Activated effector memory CD4-positive, alpha-beta T cell treated with Interleukin-2 at 50 U/mL for 16 hours (primary cell): ENCODE data around the gene OSTN.
"Not testable (repeated sequence)": the region's sequence is repeated elsewhere in the genome, so short reads cannot be mapped to it uniquely, and the experiment has no call there.

Experiments
- DNase-seq: peaks from one replicate; pipeline ENCODE4 v3.0.0-alpha.2; 2020

The OSTN gene

DNA sequence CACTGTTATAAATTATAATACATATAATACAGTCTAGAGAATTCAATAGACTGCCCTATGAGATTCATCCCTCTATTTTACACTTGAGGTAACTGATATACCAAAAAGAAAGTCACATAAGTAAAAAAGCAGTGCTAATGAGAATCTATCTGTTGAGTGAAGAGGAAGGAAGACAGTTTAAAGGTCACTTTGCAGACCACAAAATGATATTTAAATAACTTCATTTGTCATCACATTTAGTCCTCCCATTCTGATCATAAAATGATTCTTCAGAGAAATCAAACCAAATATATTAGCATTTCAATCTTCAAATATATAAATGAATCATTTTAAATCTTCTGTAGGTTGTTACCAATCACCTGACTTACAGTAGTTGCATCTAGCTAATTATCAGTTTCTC is 69.7 kb downstream of the OSTN start:
- DNase-seq = no peak

DNA sequence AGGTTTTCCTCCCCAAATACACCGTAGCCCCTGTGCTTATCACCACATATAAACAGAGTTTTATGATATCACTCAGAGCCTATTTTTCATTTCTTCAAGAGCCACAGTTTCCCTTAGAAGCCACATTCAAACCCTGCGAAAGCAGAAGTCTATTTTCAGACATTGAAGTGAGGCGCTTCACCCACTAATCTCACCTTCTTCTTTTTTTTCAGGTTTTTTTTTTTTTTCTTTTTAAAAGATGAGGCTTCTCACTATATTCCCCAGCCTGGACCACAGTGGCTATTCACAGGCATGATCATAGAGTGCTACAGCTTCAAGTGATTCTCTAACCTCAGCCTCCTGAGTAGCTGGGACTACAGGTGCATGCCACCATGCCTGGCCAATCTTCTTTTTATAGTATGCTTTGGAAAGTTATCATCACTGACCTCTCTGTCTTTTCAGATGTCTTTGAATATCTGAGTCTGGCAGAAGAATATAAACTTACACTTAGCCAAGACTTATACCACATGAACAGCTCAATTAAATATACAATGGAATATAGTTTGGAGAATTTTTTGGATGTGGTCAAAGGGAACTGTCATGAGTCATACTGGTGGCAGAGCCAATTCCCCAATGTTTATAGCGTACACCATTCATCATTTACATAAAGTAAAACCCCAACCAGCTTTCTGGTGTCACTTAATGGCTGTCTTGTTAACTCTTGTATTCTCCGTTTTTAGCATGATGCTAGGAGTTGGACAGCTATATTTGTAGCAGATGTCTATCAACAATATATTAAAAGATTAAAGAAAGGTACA is 70.4 kb downstream of the OSTN start:
- no peak for DNase-seq

DNA sequence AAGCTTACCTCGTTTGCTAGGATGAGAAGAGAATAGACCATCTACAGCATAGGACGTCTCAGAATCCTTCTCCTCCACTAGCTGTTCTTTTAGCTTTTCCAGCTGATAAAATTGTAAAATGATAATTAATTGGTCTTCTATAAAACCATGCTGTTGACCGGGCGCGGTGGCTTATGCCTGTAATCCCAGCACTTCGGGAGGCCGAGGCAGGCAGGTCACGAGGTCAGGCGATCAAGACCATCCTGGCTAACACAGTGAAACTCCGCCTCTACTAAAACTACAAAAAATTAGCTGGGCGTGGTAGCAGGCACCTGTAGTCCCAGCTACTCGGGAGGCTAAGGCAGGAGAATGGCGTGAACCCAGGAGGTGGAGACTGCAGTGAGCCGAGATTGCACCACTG is 76.2 kb downstream of the OSTN start:
- not testable (repeated sequence) for DNase-seq

DNA sequence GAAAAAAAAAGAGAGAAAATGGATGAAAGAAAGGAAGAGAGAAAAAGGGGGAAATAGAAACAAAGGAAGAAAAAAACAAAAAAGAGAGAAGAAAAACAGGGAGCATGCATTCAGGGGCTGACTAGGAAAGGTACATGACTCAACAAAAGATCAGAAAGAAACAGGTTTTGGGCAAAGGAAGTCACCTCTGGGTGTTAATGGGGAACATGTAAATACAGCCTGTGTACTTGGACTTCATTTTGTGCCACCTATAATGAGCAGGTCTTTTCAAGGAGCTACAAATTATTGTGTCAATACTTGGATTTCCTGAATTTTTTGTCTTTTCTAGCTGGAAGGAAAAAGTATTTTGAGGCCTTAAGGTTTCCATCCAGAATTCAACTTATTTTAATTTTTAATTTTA is 76.7 kb downstream of the OSTN start:
- DNase-seq = no peak

DNA sequence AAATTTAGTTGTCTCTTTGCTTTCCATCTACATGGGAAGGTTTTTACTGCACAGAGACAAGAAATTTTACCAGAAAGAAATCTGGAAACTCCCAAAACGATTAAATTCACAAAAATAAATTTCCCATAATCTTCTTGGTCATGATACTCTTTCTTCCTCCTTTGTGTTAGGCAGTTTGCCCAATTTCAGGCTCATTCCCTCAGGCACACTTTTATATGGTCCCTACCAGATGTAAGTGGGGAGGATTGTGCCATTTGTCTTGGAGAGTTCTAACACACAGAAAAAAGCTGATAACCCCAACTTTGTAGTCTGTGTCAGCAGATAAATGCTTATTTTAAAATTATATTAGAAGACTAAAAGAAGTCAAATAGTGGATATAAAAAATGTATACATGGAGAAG is 81.1 kb downstream of the OSTN start:
- DNase-seq = no peak

DNA sequence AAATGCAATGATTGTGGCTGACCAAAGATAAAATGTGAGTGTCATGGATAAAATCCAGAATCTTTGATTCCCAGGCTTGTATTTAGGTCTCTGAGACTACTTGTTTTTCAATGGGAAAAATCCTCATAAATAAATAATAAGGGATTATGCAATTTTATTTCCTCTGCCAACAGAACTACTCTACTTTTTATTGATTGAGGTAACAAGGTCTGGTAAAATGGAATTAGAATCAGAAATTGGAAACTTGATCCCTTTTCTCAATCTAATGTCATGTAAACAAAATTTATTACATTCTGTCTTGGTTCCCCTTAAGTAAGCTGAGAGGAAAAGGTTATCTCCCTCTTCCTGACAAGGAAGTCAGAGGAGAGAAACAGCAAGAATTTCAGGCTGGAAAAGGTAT is 81.8 kb downstream of the OSTN start:
- no peak for DNase-seq

DNA sequence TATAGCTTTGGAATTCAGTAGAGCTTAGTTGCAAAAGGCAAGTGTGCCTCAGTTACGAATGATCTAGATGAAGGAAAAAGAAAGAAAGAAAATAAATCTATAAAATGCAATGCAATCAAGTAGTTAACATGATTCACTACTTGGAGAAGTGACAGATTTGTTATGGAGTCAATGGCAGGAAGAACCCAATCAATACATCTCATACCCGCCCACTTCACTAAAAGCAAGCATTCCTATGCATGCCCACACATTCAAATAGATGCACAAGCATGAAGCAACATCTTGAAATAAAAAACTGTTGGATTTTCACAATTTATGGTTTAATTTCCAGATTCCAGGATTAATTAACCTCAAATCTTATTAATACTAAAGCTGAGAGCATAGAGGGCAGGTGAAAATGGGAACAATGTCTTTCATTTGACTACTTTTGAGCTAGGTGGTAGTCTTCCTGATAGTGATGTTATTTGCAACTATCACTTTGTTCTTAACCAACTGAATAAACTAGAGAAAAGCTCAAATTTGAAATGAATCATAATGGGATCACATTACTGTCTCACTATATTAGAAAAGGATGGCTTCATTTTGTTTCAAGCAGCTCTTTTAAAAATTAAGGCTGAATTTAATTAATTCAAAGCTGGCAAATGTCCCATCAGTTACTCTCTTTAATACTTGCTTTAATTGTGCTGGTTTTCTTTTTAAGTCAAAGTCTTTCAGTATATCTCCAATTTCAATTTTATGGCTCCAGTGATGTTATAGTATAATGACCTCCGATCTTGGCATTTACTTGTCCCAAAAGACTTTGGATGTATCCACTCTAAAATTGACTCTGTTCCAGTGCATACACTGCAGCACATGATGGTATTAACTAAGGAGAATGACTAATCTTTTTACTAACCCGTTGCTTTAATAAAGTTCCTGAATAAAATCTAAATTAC is 83.5 kb downstream of the OSTN start:
- no peak for DNase-seq

DNA sequence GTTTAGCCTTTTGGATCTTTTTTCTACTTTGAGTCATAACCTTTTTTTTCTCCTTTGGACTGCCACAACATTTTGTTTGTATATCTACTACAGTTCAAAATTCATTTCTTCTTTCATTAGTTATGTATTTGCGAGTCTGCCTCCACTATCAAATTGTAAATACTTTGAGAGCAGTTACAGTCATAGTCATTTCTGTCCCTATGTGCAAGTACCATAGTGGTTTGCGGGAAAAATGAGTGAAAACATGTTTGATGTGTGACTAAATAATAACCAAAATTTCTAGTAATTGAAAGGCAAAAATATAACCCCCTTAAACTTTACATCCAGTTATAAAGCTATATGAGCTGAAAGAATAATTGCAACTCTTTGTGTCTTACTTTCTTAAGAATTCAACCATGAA is 84.4 kb downstream of the OSTN start:
- DNase-seq = no peak

DNA sequence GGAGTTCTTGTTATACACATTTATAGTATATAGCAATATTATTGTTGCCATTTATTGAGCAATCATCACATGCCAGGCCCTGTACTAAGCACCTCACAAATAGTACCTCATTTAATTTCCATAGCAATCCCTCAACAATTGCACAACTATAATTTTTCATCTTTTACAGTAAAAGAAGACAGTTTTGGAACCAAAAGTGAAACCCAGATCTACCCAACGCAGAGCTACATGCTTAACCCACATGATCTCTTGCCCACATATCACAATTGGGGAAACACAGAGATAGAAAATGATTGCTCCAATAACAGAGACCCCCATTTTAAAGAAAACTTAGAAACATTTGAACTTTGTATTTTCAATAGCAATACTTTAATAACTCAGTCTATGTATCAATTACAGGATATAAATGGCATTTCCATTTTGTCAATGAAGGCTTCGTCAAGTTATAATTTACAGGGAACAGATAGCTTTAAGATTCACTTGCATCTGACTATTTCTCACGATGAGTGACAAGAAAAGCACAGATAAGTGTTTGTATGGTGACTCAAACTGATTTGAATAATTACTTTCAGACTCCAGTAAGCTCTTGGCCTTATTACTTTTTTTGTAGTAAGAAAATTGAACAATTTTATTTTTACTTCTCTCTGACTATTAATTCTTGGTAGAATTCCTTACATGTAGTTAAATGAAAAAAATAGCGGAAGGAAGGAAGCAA is 91.4 kb downstream of the OSTN start:
- DNase-seq = no peak

DNA sequence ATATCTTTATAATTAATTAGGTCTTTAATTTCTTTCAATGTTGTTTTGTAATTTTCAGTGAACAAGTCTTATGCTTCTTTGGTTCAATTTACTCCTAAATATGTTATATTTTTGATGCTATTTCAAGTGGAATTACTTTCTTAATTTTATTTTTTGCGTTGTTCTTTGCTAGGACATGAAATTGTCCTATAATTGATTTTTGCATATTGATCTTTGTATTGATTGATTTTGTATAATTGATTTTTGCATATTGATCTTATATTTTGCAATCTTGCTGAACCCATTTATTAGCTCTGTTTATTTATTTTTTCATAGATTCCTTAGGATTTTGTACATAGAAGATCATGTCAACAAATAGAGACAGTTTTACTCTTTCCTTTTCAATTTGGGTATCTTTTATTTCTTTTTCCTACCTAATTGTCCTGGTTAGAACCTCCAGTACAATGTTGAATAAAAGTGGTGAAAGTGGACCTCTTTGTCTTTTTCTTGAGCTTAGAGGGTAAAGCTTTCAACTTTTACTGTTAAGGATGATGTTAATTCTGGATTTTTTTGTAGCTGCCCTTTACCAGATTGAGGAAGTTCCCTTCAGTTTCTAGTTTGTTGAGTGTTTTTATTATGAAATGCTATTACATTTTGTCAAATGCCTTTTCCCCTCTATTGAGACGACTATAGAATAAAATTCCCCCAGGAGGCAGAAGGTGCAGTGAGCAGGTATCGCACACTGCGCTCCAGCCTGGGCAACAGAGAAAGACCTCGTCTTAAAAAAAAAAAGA is 93.4 kb downstream of the OSTN start:
- DNase-seq = no peak

DNA sequence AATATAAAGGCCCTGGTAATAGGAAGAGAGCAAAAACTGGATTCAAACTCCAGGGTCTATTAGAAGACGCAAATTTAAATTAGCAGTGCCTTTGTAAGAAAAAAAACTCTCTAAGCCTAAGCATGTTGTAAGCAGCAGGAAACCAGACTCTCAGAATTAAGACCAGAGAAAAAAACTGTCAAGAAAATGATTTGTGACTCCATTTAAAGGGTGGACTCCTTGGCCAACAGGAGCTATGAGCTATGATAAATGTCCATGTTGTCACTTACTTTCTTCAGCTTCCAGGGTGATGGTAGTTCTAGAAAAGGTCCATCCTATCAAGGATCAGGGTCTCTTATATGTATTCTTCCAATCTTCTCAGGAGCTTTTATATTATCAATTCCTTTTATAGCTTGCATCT is 95.2 kb downstream of the OSTN start:
- DNase-seq = no peak

DNA sequence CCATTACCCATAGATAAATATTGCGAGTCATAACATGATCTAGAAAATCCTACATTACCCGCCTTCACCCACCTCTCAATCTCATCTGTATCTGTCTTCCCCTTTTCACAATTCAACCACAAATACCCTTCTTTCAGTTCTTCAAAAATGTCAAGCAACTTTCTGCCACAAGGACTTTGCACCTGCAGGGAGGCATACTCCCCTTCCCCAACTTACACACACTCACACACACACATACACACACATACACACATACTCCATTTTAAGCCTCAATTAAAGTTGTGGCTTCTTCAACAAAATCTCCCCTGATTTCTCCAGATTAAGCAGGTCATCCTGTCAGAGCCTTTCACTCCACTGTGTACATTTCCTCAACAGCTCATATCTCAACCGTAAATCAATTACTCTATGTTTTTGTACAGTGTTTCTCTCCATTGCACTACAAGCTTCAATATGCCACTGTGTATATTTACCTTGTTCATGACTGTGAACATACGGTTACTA is 97.0 kb downstream of the OSTN start:
- DNase-seq = no peak

DNA sequence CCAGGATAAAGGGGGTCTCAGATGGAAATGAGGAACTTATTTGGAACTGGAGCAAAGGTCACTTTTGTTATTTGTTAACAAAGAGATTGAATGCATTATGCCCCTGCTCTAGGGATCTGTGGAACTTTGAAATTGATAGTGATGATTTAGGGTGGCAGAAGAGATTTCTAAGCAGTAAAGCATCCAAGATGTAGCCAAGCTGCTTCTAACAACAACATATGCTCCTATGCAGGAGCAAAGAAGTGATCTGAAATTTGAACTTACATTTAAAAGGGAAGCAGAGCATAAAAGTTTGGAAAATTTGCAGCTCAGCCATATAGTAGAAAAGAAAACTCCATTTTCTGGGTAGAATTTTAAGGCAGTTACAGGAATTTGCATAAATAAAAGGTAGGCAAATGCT is 99.8 kb downstream of the OSTN start:
- DNase-seq = no peak

DNA sequence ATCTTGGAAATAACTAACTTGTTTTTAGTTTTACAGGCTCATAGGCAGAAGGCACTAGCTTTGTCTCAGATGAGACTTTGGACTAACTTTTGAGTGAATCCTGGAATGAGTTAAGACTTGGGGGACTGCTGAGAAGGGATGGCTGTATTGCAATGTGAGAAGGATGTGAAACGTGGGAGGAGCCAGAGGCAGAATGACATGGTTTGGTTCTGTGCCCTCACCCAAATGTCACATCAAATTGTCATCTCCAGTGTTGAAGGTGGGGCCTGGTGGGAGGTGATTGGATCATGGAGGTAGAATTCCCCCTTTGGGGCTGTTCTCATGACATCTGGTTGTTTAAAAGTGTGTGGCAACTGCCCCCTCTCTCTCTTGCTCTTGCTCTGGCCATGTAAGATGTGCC is 101.4 kb downstream of the OSTN start:
- DNase-seq = no peak

DNA sequence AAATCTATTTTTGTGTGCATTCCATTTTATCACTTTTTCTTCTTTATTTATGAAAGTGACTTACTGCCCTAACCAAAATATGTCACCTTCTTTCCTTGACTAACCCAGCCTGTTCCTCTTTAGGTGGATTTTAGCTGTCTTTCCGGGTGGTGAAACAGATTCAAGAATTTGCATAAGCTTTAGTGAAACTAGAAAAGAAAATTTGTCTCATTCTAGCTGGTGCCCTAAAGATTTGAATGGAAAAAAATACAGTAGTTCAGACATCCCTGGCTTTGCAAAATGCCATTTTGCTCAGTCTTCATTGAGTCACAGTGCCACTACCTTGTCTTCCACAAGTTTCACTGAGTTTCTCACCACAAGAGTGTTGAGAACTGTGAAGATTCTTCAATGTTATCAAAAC is 102.0 kb downstream of the OSTN start:
- no peak for DNase-seq

DNA sequence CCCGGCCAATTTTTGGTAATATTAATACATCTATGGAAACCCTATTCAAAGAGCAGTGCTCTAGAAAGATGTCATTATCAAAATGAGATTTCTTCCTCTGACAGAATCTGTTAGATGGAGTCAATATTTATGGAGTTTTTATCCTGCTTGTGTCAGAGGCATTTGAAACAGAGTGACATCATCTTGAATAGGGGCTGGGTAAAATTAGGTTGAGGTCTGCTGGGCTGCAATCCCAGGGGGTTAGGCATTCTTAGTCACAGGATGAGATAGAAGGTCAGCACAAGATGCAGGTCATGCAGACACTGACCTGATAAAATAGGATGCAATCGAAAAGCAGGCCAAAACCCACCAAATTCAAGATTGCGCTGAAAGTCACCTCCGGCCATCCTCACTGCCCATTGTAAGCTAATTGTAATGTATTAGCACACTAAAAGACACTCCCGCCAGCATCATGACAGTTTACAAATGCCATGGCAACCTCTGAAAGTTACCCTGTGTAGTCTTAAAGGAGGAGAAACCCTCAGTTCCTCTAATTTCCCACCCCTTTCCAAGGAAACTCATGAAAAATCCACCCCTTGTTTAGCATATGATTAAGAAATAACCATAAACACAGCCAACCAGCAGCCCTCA is 102.9 kb downstream of the OSTN start:
- no peak for DNase-seq

DNA sequence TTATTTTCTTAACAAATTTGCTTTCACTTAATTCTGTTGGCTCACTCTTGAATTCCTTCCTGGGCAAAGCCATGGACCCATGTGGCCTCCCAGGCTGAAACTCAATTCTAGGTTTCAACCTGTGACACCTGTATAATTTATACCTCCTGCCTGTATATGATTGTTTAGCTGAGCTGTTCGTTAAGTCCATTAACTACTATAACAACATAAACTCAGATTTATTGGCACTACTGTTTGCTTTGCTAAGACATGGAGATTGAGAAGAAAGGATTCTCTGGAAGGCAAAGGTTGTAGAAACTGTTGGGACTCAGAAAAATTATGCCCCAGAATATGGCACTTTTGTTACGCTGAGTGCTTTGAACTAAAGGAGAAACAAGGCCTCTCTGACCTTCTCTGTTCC is 103.4 kb downstream of the OSTN start:
- DNase-seq = no peak

DNA sequence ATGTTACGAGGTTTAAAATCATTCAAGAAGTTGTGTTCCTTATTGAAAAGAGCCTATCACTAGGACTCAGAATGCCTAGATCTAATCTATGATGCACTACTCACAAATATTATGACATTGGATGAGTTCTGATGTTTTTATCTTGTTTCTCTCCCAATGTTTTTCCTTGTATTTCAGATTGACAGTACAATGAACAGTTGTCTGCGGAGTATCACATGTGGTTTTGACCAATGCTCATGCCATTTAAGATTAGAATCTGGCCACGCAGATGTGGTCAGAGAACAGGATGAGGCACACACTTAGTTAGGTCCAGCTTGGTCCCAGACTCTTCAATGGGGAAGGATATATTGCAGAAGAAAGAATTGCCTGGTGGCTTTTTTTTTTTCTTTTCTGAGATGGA is 104.6 kb downstream of the OSTN start:
- no peak for DNase-seq

DNA sequence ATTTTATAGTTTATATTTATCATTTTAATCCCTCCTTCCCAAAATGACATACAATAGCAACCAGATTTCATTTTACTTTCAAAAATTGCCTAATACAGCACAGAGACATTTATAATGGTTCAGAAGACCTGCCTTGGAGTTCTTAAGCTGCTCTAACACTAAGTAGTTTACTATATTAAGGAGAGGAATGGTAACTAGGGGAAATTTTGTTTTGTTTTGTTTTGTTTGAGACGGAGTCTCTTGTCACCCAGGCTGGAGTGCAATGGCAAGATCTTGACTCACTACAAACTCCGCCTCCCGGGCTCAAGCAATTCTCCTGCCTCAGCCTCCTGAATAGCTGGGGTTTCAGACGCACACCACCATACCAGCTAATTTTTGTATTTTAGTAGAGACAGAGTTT is 107.4 kb downstream of the OSTN start:
- DNase-seq = no peak

DNA sequence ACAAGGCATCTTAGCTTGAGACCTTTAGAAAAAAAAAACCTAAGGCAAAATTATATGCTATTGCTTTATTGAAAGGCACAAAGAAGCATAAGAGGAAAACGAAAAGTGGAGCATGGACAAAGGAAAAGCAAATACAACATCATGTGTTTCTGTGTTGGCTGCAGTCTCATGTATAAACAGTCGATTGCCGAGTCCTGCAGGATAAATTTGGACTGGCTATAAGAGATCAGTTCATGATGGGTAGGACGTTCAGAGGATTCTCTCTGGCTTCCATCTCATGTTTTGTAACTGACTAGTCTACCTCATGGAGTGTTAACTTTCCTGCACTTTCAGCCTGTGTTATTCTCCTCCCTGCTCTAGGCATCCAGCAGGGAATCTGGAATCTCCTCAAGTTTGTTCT is 108.3 kb downstream of the OSTN start:
- no peak for DNase-seq

DNA sequence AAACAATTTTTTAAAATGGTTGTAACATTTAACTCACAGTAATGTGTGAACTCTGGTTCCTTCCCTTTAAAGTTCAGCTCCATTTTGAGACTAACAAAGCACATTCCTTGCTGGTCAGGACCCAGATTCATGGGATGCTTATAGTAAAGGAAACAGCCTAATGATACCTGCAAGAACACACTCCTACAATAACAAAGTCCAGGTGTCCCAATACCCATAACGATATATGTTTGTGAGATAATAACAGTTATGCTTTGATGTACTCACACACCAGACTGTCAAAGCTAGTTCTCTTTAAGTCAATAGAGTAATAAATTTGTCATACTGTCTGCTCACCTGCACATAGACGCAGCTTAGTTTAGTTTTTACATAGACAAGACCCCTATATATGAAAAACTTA is 114.3 kb downstream of the OSTN start:
- no peak for DNase-seq

DNA sequence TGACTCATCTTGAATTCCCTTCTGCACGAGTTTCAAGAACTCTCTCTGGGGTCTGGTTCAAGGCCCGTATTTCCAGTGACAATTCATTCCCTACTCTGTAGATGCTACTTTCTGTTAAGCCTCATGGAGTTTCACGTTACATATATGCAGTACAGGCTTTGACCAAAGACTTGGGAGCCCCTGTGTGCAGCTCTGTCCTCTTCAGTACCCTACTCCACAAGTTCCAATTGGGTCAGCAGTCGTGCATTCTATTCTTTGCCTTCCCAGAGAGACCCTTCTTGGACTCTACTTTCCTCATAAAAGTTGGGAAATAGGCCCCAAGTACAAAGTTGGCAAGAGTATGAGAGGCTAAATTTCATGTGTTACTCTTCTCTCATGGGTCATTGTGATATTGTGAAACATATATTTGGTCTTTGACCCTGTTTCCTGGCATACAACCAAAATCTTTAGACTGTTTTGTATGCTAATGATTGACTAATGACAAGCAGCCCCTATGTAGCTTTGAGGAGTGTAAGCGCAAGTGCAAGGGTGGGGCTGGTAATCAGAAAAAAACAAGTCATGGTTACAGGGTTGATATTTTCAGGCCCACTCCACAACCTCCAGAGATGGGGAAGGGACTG is 115.2 kb downstream of the OSTN start:
- no peak for DNase-seq
